NB4 (cell line): ENCODE data around the gene IL17B.

Experiments
- DNase-seq: peaks from one replicate; pipeline ENCODE4 v3.0.0; 2010; ENCODE audit warnings: low read depth
- H3K4me3 ChIP-seq: one replicate; pipeline ENCODE4 v1.5.1; 2011; ENCODE audit warnings: mild to moderate bottlenecking, low read depth, low read length, moderate library complexity
- CTCF ChIP-seq: IDR thresholded peaks from one replicate; pipeline ENCODE4 v1.5.1; 2012; ENCODE audit warnings: low read depth, low read length
- MAX ChIP-seq: IDR thresholded peaks from 2 replicates; pipeline ENCODE4 v1.6.1; 2011; ENCODE audit warnings: low read depth, low read length
- MYC ChIP-seq: IDR thresholded peaks from 2 replicates; pipeline ENCODE4 v1.6.1; 2011; ENCODE audit warnings: low read depth, low read length
- POLR2A ChIP-seq: IDR thresholded peaks from 2 replicates; pipeline ENCODE4 v1.6.1; 2011; ENCODE audit warnings: mild to moderate bottlenecking; ENCODE audit not compliant: insufficient read length; ENCODE audit errors: extremely low read depth

The IL17B gene

GRCh38 chr5:149379177-149379761 lies at the start of gene IL17B:
TSS of gene IL17B (minus strand) at chr5:149379292. CDS start at chr5:149379225, 67 bp downstream.
- DNase-seq, result no peak
- H3K4me3 ChIP-seq, result no peak within 1 kb of the TSS
- TF ChIP-seq CTCF (no peak), MAX (no peak), POLR2A (no peak), MYC (no peak)

- H3K4me3 ChIP-seq, result no peak overlapping the region
- no peak for DNase-seq
- TF ChIP-seq MYC, result no peak
- no peak for TF ChIP-seq CTCF
- TF ChIP-seq POLR2A, result no peak
- TF ChIP-seq MAX, result no peak
Observed at GRCh38 chr5:149428032-149428431, 48.9 kb upstream of the IL17B start.

- DNase-seq, result no peak
- no peak for TF ChIP-seq MYC
- no peak for TF ChIP-seq POLR2A
- no peak for TF ChIP-seq CTCF
- no peak for TF ChIP-seq MAX
- no peak overlapping the region for H3K4me3 ChIP-seq
Observed at GRCh38 chr5:149427374-149427773, 48.3 kb upstream of the IL17B start.

- TF ChIP-seq CTCF, result no peak
- TF ChIP-seq MAX, result no peak
- TF ChIP-seq MYC, result no peak
- no peak overlapping the region for H3K4me3 ChIP-seq
- no peak for DNase-seq
Observed at GRCh38 chr5:149426931-149427330, 47.8 kb upstream of the IL17B start.

- H3K4me3 ChIP-seq, result no peak overlapping the region
- no peak for DNase-seq
- TF ChIP-seq CTCF (no peak), POLR2A (no peak), MYC (no peak), MAX (no peak)
Observed at GRCh38 chr5:149425729-149426128, 46.6 kb upstream of the IL17B start.
